HepG2 (cell line): ENCODE results near the gene STK10. TPM values are rescaled to one million over a fixed set of nuclear protein-coding genes. Genes with fewer than 3 reads are reported as not detected.

Source experiments
- ATAC-seq: fragments of 200-7000 bp; cut with Tn5 transposase; 3 replicates; pipeline ENCODE4 v1.9.1; 2020; ENCODE audit warnings: mild to moderate bottlenecking, moderate library complexity
- BruUV-seq: library from RNA; stranded (reverse); fragments of 400-500 nt; replicated peaks from 2 replicates; lab custom pipeline; 2021; lab: Mats Ljungman, UMichigan
- CTCF ChIA-PET: fragments of 300-600 bp; formaldehyde crosslinking; extraction: SDS; loops from one replicate; lab custom pipeline; 2021; ENCODE audit warnings: low total read pairs, inconsistent platforms, low intra/inter-chr PET ratio; lab: Yijun Ruan, JAX
- POLR2A ChIA-PET: fragments of 350-600 bp; sonication (Branson Sonifier 250); formaldehyde crosslinking; loops from one replicate; lab custom pipeline; 2020; ENCODE audit warnings: antibody characterized with exemption, inconsistent platforms; lab: Yijun Ruan, JAX
- DNase-seq: peaks from one replicate; pipeline ENCODE4 v3.0.0-alpha.2; 2015; ENCODE audit warnings: low spot score
- FAIRE-seq: peaks from 3 replicates; lab custom pipeline; 2011; peaks lifted over from hg19 to GRCh38; lab: Jason Lieb, UNC
- H2AFZ ChIP-seq: one replicate; pipeline ENCODE4 v1.6.1; 2011; ENCODE audit warnings: low read length, inconsistent platforms
- H3K27ac ChIP-seq: fragments of 300-600 bp; 3 replicates; pipeline ENCODE4 v1.8.0; 2011; ENCODE audit warnings: mixed run types, mild to moderate bottlenecking, mixed read lengths, low read length, inconsistent platforms; ENCODE audit not compliant: insufficient read depth; ENCODE audit errors: extremely low read length
- H3K27me3 ChIP-seq, 2 experiments: fragments of 200-600 bp in 1 of 2; 2 replicates in 1 of 2; 3 replicates in 1 of 2; pipeline versions ENCODE4 v1.6.0 to v1.8.0; 2011; ENCODE audit warnings: low read length in 2 of 2, mild to moderate bottlenecking in 2 of 2, moderate library complexity in 2 of 2, inconsistent platforms in 1 of 2; ENCODE audit not compliant: insufficient read depth in 2 of 2, control insufficient read depth in 1 of 2
- H3K36me3 ChIP-seq, 2 experiments: fragments of 200-600 bp in 1 of 2; replicated peaks in 1 of 2; 2 replicates in 1 of 2; 3 replicates in 1 of 2; pipeline versions ENCODE4 v1.5.1 to v1.8.0; 2011; ENCODE audit warnings: low read length in 2 of 2, inconsistent platforms in 1 of 2; ENCODE audit not compliant: insufficient read depth in 2 of 2, control insufficient read depth in 1 of 2
- H3K4me1 ChIP-seq: 2 replicates; pipeline ENCODE4 v1.5.1; 2012; ENCODE audit warnings: low read length, inconsistent platforms; ENCODE audit not compliant: insufficient read depth
- H3K4me2 ChIP-seq: 2 replicates; pipeline ENCODE4 v1.6.0; 2011; ENCODE audit warnings: low read depth, low read length, inconsistent platforms
- H3K4me3 ChIP-seq, 3 experiments: fragments of 200-600 bp in 1 of 3; sonication (generic), shearing (Covaris generic) in 1 of 3; replicated peaks in 1 of 3; 2 replicates each; pipeline ENCODE4 v1.5.1; 2011 to 2016; ENCODE audit warnings: low read length in 3 of 3, inconsistent platforms in 2 of 3, low read depth in 2 of 3, mild to moderate bottlenecking in 2 of 3, control low read depth in 1 of 3, mixed read lengths in 1 of 3; ENCODE audit not compliant: insufficient read depth in 1 of 3
- H3K79me2 ChIP-seq: one replicate; pipeline ENCODE4 v1.6.1; 2011; ENCODE audit warnings: low read length, inconsistent platforms; ENCODE audit not compliant: insufficient read depth
- H3K9ac ChIP-seq: 2 replicates; pipeline ENCODE4 v1.6.0; 2011; ENCODE audit warnings: mild to moderate bottlenecking, low read depth, low read length, inconsistent platforms; ENCODE audit not compliant: insufficient read depth
- H3K9me3 ChIP-seq: 2 replicates; pipeline ENCODE4 v1.5.1; 2012; ENCODE audit warnings: mild to moderate bottlenecking, low read length
- H4K20me1 ChIP-seq: 2 replicates; pipeline ENCODE4 v1.6.0; 2011; ENCODE audit warnings: inconsistent platforms, mild to moderate bottlenecking, low read length, moderate library complexity; ENCODE audit not compliant: insufficient read depth
- ASH2L ChIP-seq: fragments of 300-600, 200-600 bp; sonication (generic); IDR thresholded peaks from 2 replicates; pipeline ENCODE4 v1.7.0; 2017; ENCODE audit warnings: low read depth, mild to moderate bottlenecking, moderate library complexity, mixed read lengths, low read length; ENCODE audit not compliant: insufficient read length
- EHMT2 ChIP-seq: fragments of 200-600 bp; sonication (generic); IDR thresholded peaks from 2 replicates; pipeline ENCODE4 v1.7.0; 2017; ENCODE audit warnings: antibody characterized with exemption, low read depth, low read length, borderline replicate concordance
- FOXA1 ChIP-seq, 2 experiments: fragments of 450-650 bp in 1 of 2; sonication (generic) in 1 of 2; formaldehyde crosslinking in 1 of 2; IDR thresholded peaks; 2 replicates each; pipeline versions ENCODE4 v1.4.0 to v1.6.1; 2016 to 2020; ENCODE audit warnings: missing genetic modification reagents in 1 of 2
- FOXA3 ChIP-seq: IDR thresholded peaks from 2 replicates; pipeline ENCODE4 v1.6.1; 2016; ENCODE audit warnings: missing genetic modification reagents, missing compliant biosample characterization
- FOXO1 ChIP-seq: sonication (generic); formaldehyde crosslinking; IDR thresholded peaks from 2 replicates; pipeline ENCODE4 v1.4.0; 2020; ENCODE audit warnings: missing genetic modification reagents
- KDM1A ChIP-seq: IDR thresholded peaks from 2 replicates; pipeline ENCODE4 v1.6.1; 2016; ENCODE audit warnings: missing compliant biosample characterization
- MAZ ChIP-seq, 2 experiments: sonication (generic) in 1 of 2; formaldehyde crosslinking in 1 of 2; IDR thresholded peaks; 2 replicates each; pipeline versions ENCODE4 v1.5.0 to v1.6.1; 2012 to 2020; ENCODE audit warnings: low read depth in 2 of 2, mild to moderate bottlenecking in 2 of 2, borderline replicate concordance in 1 of 2, improper control_type of control experiment in 1 of 2, low read length in 1 of 2, missing genetic modification reagents in 1 of 2, moderate library complexity in 1 of 2
- NFATC3 ChIP-seq: sonication (generic); formaldehyde crosslinking; IDR thresholded peaks from 2 replicates; pipeline ENCODE4 v1.5.1; 2020; ENCODE audit warnings: mild to moderate bottlenecking, missing genetic modification reagents
- NFYC ChIP-seq: IDR thresholded peaks from 2 replicates; pipeline ENCODE4 v1.6.1; 2016; ENCODE audit warnings: missing genetic modification reagents, missing compliant biosample characterization
- PRPF4 ChIP-seq: fragments of 200-400 bp; formaldehyde crosslinking; IDR thresholded peaks from 2 replicates; pipeline ENCODE4 v1.6.1; 2016; ENCODE audit warnings: low read length, low read depth; ENCODE audit not compliant: poor library complexity, severe bottlenecking
- TBP ChIP-seq: sonication (generic); formaldehyde crosslinking; IDR thresholded peaks from 2 replicates; pipeline ENCODE4 v1.5.0; 2020; ENCODE audit warnings: missing genetic modification reagents
- THAP11 ChIP-seq: IDR thresholded peaks from 2 replicates; pipeline ENCODE4 v1.6.1; 2016; ENCODE audit warnings: missing biosample characterization, missing genetic modification reagents
- ZFP36L1 ChIP-seq: sonication (generic); formaldehyde crosslinking; IDR thresholded peaks from 2 replicates; pipeline ENCODE4 v1.8.0; 2022; ENCODE audit warnings: mild to moderate bottlenecking, missing genetic modification reagents, moderate library complexity
- ZFP36L2 ChIP-seq: sonication (generic); formaldehyde crosslinking; IDR thresholded peaks from 2 replicates; pipeline ENCODE4 v1.4.0; 2020; ENCODE audit warnings: missing genetic modification reagents
- ZNF224 ChIP-seq: sonication (generic); formaldehyde crosslinking; IDR thresholded peaks from 2 replicates; pipeline ENCODE4 v1.5.0; 2020; ENCODE audit warnings: mild to moderate bottlenecking, missing genetic modification reagents
- ZNF550 ChIP-seq: sonication (generic); formaldehyde crosslinking; IDR thresholded peaks from 2 replicates; pipeline ENCODE4 v1.4.0; 2020; ENCODE audit warnings: mild to moderate bottlenecking, missing genetic modification reagents, borderline replicate concordance
- ZNF772 ChIP-seq: sonication (generic); formaldehyde crosslinking; IDR thresholded peaks from 2 replicates; pipeline ENCODE4 v1.5.0; 2020; ENCODE audit warnings: mild to moderate bottlenecking, missing genetic modification reagents
- WGBS: methylation state at CpG from one replicate; pipeline ENCODE4 v1.1.6; 2017; ENCODE audit warnings: low lambda C conversion rate; 5-methylcytosine and 5-hydroxymethylcytosine counted together
- in situ Hi-C: cut with HindIII; loops from 2 replicates; pipeline ENCODE4 v1.10.0; 2017; ENCODE audit warnings: low pct_unique_long_range_greater_than_20kb; ENCODE audit not compliant: extremely low pct_ligation_motif_present
- intact Hi-C: fragments of 100-400 bp; cut with micrococcal nuclease; formaldehyde crosslinking; loops from one replicate; pipeline ENCODE4 v1.10.0; 2022; ENCODE audit not compliant: unreplicated experiment
- polyA plus RNA-seq, 8 experiments: library from polyadenylated mRNA; depleted of rRNA in 3 of 8; stranded (reverse) in 7 of 8; unstranded in 1 of 8; fragments of >200 nt; fragmentation: Illumina TruSeq in 4 of 8; extraction: Trizol in 4 of 8; gene quantifications; 2 replicates each; pipeline versions ENCODE4 v1.2.1 to v1.2.3, GENCODE V29; 2011 to 2016; ENCODE audit warnings: low read depth in 4 of 8, missing spikeins in 1 of 8, mixed read lengths in 1 of 8; ENCODE audit not compliant: insufficient read depth in 1 of 8
- total RNA-seq, 5 experiments: library from RNA; depleted of rRNA; stranded (reverse); fragments of >200 nt; fragmentation: Illumina TruSeq; extraction: Trizol; gene quantifications; 2 replicates each; pipeline ENCODE4 v1.2.3, GENCODE V29; 2016; ENCODE audit warnings: low read depth in 1 of 5
- TF ChIP-seq, protein P1 (sequence below): sonication (generic); formaldehyde crosslinking; IDR thresholded peaks from 2 replicates; pipeline ENCODE4 v1.8.1; 2023; ENCODE audit warnings: mild to moderate bottlenecking, missing genetic modification reagents
- TF ChIP-seq, protein P2 (sequence below): sonication (generic); formaldehyde crosslinking; IDR thresholded peaks from 2 replicates; pipeline ENCODE4 v1.8.1; 2023; ENCODE audit warnings: missing genetic modification reagents, mild to moderate bottlenecking, borderline replicate concordance
- TF ChIP-seq, protein P3 (sequence below): sonication (generic); formaldehyde crosslinking; IDR thresholded peaks from 2 replicates; pipeline ENCODE4 v1.5.0; 2020; ENCODE audit warnings: missing genetic modification reagents, mild to moderate bottlenecking, borderline replicate concordance
- TF ChIP-seq, protein P4 (sequence below): sonication (generic); formaldehyde crosslinking; IDR thresholded peaks from 2 replicates; pipeline ENCODE4 v1.4.0; 2020; ENCODE audit warnings: missing genetic modification reagents, borderline replicate concordance

The STK10 gene
- total and polyA plus RNA-seq, 2 of the 13 experiments (the other 11 are each of a cell fraction or from before 2014, with no cell fraction given): 7.0 to 7.2 TPM

DNA sequence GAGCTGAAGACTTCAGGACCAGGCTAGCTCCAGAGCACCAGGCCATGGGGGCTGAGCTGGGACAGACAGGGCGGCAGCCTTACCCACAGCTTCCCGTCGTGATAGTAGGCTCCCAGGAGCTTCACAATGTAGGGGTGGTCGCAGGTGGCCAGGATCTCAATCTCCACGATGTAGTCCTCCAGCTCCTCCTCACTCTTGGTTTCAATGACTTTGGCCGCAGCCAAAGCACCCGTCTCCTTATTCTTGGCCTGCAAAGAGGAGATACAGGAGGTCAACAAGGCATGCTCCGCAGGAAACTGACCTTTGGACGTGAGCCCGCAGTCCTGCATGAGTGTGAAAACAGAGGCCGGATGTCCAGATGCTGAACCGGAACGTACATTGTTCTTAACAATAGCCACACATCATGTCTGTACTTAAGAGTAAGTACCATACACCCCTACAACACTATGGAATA, 31.5 kb downstream of the STK10 start:
- Histone ChIP-seq H3K4me3 (peak overlapping the region in 1 of 3 experiments; percentile 39; a peak in 2 of 6 replicates), H4K20me1 (no peaks in the 10 kb centered on the region), H3K79me2 (no peaks in the 10 kb centered on the region), H3K27me3 (no peaks in the 10 kb centered on the region), H3K27ac (peak overlapping the region; percentile 45), H3K36me3 (peaks cover 0 to 5% of the 10 kb centered on the region in 2 experiments; a peak in 1 of 5 replicates), H3K9me3 (no peaks in the 10 kb centered on the region), H3K4me1 (peaks cover 38% of the 10 kb centered on the region), H3K4me2 (peak overlapping the region; percentile 41), H3K9ac (no peak overlapping the region; the same call in 1 of the 2 replicates), H2AFZ (no peak overlapping the region)
- in situ Hi-C loops (no loop called here), intact Hi-C loops (no loop called here)
- DNase-seq: peak; percentile 75
- peak; percentile 90 for ATAC-seq
- CTCF ChIA-PET: no interaction called here
- POLR2A ChIA-PET: interaction anchor here (0.9 to 2.1 kb wide), 2 partner anchors 18 to 32 kb away, joined by 3 to 11 read pairs; partner anchors contain the start of gene STK10
- peak; percentile 85 for FAIRE-seq
- BruUV-seq: no TSS peak
- 27% methylated on average over 10 of the region's 13 CpGs for WGBS
- no peak for TF ChIP-seq ZFP36L2 (CRISPR knock-in tag)
- 0 out of 2 replicates have a peak, but pooled peaks have one; percentile 54 for TF ChIP-seq ZFP36L1
- TF ChIP-seq FOXA1 (IDR thresholded peaks at IDR 0.05): no peak
- peak; percentile 61; the same call in 1 of the 2 replicates for TF ChIP-seq FOXA1 (CRISPR knock-in tag; IDR thresholded peaks at IDR 0.05)
- TF ChIP-seq, protein P1, sequence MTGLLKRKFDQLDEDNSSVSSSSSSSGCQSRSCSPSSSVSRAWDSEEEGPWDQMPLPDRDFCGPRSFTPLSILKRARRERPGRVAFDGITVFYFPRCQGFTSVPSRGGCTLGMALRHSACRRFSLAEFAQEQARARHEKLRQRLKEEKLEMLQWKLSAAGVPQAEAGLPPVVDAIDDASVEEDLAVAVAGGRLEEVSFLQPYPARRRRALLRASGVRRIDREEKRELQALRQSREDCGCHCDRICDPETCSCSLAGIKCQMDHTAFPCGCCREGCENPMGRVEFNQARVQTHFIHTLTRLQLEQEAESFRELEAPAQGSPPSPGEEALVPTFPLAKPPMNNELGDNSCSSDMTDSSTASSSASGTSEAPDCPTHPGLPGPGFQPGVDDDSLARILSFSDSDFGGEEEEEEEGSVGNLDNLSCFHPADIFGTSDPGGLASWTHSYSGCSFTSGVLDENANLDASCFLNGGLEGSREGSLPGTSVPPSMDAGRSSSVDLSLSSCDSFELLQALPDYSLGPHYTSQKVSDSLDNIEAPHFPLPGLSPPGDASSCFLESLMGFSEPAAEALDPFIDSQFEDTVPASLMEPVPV (CRISPR knock-in tag): no peak
- TF ChIP-seq, protein P2, sequence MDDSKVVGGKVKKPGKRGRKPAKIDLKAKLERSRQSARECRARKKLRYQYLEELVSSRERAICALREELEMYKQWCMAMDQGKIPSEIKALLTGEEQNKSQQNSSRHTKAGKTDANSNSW: no peak
- TF ChIP-seq EHMT2: 0 out of 2 replicates have a peak, but pooled peaks have one; percentile 38
- TF ChIP-seq ZNF224 (CRISPR knock-in tag): no peak
- TF ChIP-seq FOXA3: peak; percentile 78
- peak; percentile 86 for TF ChIP-seq FOXO1 (CRISPR knock-in tag)
- TF ChIP-seq THAP11 (CRISPR knock-in tag): peak; percentile 66
- TF ChIP-seq, protein P3, sequence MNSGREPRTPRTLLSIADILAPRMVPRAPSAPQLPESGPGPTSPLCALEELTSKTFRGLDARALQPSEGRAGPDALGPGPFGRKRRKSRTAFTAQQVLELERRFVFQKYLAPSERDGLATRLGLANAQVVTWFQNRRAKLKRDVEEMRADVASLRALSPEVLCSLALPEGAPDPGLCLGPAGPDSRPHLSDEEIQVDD (CRISPR knock-in tag): no peak
- TF ChIP-seq KDM1A (CRISPR knock-in tag): no peak
- TF ChIP-seq TBP (CRISPR knock-in tag): no peak
- TF ChIP-seq ASH2L: peak; percentile 57
- no peak for TF ChIP-seq MAZ (IDR thresholded peaks at IDR 0.05; ENCODE audit: borderline replicate concordance, low read depth, low read length)
- no peak for TF ChIP-seq MAZ (CRISPR knock-in tag; IDR thresholded peaks at IDR 0.05; ENCODE audit: low read depth)
- TF ChIP-seq PRPF4: no peak
- TF ChIP-seq ZNF550 (CRISPR knock-in tag): no peak
- TF ChIP-seq, protein P4, sequence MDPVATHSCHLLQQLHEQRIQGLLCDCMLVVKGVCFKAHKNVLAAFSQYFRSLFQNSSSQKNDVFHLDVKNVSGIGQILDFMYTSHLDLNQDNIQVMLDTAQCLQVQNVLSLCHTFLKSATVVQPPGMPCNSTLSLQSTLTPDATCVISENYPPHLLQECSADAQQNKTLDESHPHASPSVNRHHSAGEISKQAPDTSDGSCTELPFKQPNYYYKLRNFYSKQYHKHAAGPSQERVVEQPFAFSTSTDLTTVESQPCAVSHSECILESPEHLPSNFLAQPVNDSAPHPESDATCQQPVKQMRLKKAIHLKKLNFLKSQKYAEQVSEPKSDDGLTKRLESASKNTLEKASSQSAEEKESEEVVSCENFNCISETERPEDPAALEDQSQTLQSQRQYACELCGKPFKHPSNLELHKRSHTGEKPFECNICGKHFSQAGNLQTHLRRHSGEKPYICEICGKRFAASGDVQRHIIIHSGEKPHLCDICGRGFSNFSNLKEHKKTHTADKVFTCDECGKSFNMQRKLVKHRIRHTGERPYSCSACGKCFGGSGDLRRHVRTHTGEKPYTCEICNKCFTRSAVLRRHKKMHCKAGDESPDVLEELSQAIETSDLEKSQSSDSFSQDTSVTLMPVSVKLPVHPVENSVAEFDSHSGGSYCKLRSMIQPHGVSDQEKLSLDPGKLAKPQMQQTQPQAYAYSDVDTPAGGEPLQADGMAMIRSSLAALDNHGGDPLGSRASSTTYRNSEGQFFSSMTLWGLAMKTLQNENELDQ (CRISPR knock-in tag): no peak
- no peak for TF ChIP-seq ZNF772 (CRISPR knock-in tag)
- TF ChIP-seq NFATC3 (CRISPR knock-in tag): no peak
- TF ChIP-seq NFYC (CRISPR knock-in tag): no peak
